GM18861 (cell line): ENCODE results near the gene RBPJL.

Experiments used
- ATAC-seq: cut with Tn5 transposase; IDR thresholded peaks from one replicate; pipeline ENCODE4 v1.9.1; 2021; ENCODE audit not compliant: unreplicated experiment

Gene RBPJL

GRCh38 chr20:45358282-45359068 lies 51.8 kb downstream of the RBPJL start:
- no peak for ATAC-seq

GRCh38 chr20:45359069-45359405 lies 52.4 kb downstream of the RBPJL start:
- no peak for ATAC-seq

GRCh38 chr20:45359406-45360148 lies 52.9 kb downstream of the RBPJL start:
- ATAC-seq: no peak

GRCh38 chr20:45361793-45362192 lies 55.2 kb downstream of the RBPJL start:
- no peak for ATAC-seq

GRCh38 chr20:45362804-45363610 lies 56.4 kb downstream of the RBPJL start, which contains the start of gene SYS1:
TSS of gene SYS1 (plus strand) at chr20:45363156. CDS start at chr20:45363532, 376 bp downstream.
- peak; percentile 66 for ATAC-seq

- ATAC-seq: no peak
These were observed 57.2 kb downstream of the RBPJL start for GRCh38 chr20:45363611-45364492.

- no peak for ATAC-seq
These were observed 58.9 kb downstream of the RBPJL start for GRCh38 chr20:45365444-45365970.

GRCh38 chr20:45366192-45366591 lies 59.6 kb downstream of the RBPJL start:
- ATAC-seq: no peak

- no peak for ATAC-seq
These were observed 60.0 kb downstream of the RBPJL start for GRCh38 chr20:45366631-45367030.

- ATAC-seq: no peak
These were observed 60.5 kb downstream of the RBPJL start for GRCh38 chr20:45367126-45367525.
